Mucosa of stomach (tissue), 1 donor: ENCODE data around the gene MIOX.

Experiments used
- H3K27me3 ChIP-seq: one replicate; pipeline ENCODE4 v1.7.0; 2013; ENCODE audit warnings: mild to moderate bottlenecking, low read length; ENCODE audit not compliant: control insufficient read depth, insufficient read depth
- H3K36me3 ChIP-seq: one replicate; pipeline ENCODE4 v1.7.0; 2013; ENCODE audit warnings: low read length; ENCODE audit not compliant: control insufficient read depth, insufficient read depth
- H3K4me1 ChIP-seq: one replicate; pipeline ENCODE4 v1.7.0; 2013; ENCODE audit warnings: mild to moderate bottlenecking, low read length; ENCODE audit not compliant: control insufficient read depth, insufficient read depth
- H3K4me3 ChIP-seq: one replicate; pipeline ENCODE4 v1.7.0; 2013; ENCODE audit warnings: low read length
- H3K9ac ChIP-seq: one replicate; pipeline ENCODE4 v1.7.0; 2013; ENCODE audit warnings: mild to moderate bottlenecking, low read length, moderate library complexity
- H3K9me3 ChIP-seq: one replicate; pipeline ENCODE4 v1.7.0; 2013; ENCODE audit warnings: mild to moderate bottlenecking, low read length, moderate library complexity; ENCODE audit not compliant: control insufficient read depth
- donor health status: Pancreatic carcinoma.

Gene MIOX

DNA sequence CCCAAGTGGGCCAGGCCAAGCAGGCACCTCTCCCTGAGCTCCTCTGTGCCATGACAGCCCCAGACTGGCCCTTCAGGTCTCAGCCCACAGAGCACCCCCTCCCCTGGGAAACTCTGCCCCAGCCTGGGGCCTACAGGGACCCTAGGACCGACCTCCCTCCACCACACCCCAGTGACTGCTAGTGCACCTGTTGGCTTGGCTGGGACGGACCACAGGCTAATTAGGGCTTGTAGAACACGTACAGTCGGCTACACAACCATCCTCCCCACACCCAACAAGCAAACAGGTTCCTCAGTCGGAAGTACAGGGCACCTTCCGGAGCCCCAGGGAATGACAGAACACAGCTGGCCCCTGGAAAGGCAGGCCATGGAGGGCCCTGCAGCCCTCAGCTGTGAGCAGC, 16.2 kb upstream of the MIOX start:
- H3K4me3 ChIP-seq: peak overlapping the region; percentile 20
- H3K4me1 ChIP-seq: peaks cover 57% of the 10 kb centered on the region
- no peaks in the 10 kb centered on the region for H3K9me3 ChIP-seq
- peak overlapping the region; percentile 59 for H3K9ac ChIP-seq
- H3K27me3 ChIP-seq: no peaks in the 10 kb centered on the region
- peaks cover 8% of the 10 kb centered on the region for H3K36me3 ChIP-seq

- peak overlapping the region; percentile 59 for H3K9ac ChIP-seq
- peaks cover 59% of the 10 kb centered on the region for H3K4me1 ChIP-seq
- H3K9me3 ChIP-seq: no peaks in the 10 kb centered on the region
- no peaks in the 10 kb centered on the region for H3K27me3 ChIP-seq
- H3K4me3 ChIP-seq: peak overlapping the region; percentile 20
- H3K36me3 ChIP-seq: peaks cover 8% of the 10 kb centered on the region
Measured at GRCh38 chr22:50471197-50471847, 15.3 kb upstream of the MIOX start.

DNA sequence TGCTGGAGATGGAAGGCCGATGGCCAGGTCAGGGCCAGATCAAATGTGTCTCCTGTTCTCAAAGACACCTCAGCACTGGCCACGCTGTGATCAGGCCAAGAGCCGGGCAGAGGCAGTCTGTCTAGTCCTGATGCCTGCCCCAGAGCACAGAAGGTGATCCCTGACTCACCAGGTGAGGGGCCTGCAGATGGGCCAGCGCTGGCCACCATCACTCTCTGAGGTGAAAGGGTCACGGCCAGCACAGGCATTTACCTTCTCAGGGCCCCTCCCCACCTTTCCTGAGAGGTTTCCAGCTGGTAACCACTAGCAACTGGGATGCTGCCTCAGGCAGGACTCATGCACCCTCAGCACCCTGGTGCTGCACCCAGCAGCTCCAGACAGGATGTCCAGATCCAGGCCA, 14.7 kb upstream of the MIOX start:
- Histone ChIP-seq H3K9me3 (no peaks in the 10 kb centered on the region), H3K36me3 (peaks cover 4% of the 10 kb centered on the region), H3K27me3 (no peaks in the 10 kb centered on the region), H3K9ac (peak overlapping the region; percentile 59), H3K4me1 (peaks cover 59% of the 10 kb centered on the region), H3K4me3 (no peak overlapping the region)

DNA sequence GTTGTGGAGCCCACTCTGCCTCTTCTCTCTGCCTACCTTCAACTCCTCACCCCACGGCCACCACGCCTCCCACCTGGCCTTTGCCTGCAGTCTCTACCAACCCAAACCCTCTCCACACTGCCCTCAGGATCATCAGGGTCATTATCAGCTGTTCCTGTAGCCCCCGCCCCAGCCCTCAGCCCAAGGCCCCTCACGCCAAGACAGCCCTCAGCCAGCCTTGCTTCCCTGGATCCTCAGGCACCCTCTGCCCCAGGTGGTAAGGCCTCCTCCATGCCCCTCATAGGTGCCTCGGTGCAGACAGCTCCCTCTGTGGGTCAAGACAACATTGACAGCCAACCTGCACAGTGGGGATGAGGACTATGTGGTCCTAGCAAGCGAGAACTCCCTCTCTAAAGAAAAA, 13.6 kb upstream of the MIOX start:
- H3K9me3 ChIP-seq: no peaks in the 10 kb centered on the region
- peak overlapping the region; percentile 64 for H3K9ac ChIP-seq
- H3K4me1 ChIP-seq: peaks cover 59% of the 10 kb centered on the region
- H3K36me3 ChIP-seq: no peaks in the 10 kb centered on the region
- no peak overlapping the region for H3K4me3 ChIP-seq
- H3K27me3 ChIP-seq: no peaks in the 10 kb centered on the region

DNA sequence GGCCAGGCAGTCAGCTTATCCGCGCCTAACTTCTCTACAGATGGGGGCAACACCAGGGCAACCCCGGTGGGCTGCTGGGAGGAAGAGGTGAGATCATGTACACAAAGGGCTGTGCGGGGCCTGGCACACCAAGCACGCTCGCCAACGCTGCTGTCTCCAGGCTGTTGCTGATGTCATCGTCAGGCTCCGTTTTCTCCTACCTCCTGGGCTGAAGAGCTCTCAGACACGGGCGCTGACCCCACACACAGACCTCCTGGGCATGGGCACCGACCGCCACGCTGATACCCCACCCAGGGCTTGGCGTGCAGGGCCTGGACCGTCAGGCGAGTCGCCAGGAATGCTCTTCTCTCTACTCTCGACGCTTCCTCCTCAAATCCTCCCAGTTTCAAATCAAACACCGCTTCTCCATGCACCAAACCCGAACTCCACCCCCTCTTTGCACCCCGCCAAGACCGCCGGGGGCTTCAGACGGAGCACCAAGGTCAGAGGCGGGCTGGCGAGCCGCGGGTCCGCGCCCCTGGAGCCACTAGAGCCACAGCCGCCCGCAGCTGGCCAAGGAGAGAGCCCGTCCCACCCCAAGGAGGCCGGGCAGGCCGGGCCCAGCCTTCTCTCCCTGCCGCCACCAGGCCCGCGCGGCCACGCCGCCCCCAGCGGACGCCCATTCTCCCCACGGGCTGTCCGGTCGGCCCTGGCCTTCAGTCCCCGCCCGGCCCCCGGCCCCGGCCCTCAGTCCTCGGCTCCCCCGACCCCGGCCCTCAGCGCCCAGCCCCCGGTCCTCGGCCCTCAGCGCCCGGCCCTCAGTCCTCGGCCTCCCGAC, 12.6 kb upstream of the MIOX start:
- no peaks in the 10 kb centered on the region for H3K9me3 ChIP-seq
- H3K27me3 ChIP-seq: no peaks in the 10 kb centered on the region
- H3K36me3 ChIP-seq: no peaks in the 10 kb centered on the region
- H3K9ac ChIP-seq: peak overlapping the region; percentile 64
- H3K4me1 ChIP-seq: peaks cover 56% of the 10 kb centered on the region
- peak overlapping the region; percentile 9 for H3K4me3 ChIP-seq

- no peaks in the 10 kb centered on the region for H3K36me3 ChIP-seq
- no peaks in the 10 kb centered on the region for H3K9me3 ChIP-seq
- peaks cover 3% of the 10 kb centered on the region for H3K27me3 ChIP-seq
- peak within 1 kb of the TSS; percentile 83 for H3K9ac ChIP-seq
- peaks cover 47% of the 10 kb centered on the region for H3K4me1 ChIP-seq
- H3K4me3 ChIP-seq: peak within 1 kb of the TSS; percentile 46
Measured at GRCh38 chr22:50474710-50475651, 11.7 kb upstream of the MIOX start, which contains the start of gene SBF1. TSS of gene SBF1 (minus strand) at chr22:50475035. CDS start at chr22:50474840, 195 bp downstream.

GRCh38 chr22:50475652-50476002, 11.0 kb upstream of the MIOX start:
- H3K27me3 ChIP-seq: peaks cover 8% of the 10 kb centered on the region
- H3K36me3 ChIP-seq: no peaks in the 10 kb centered on the region
- peaks cover 40% of the 10 kb centered on the region for H3K4me1 ChIP-seq
- H3K9ac ChIP-seq: peak overlapping the region; percentile 83
- H3K4me3 ChIP-seq: peak overlapping the region; percentile 46
- H3K9me3 ChIP-seq: no peaks in the 10 kb centered on the region

DNA sequence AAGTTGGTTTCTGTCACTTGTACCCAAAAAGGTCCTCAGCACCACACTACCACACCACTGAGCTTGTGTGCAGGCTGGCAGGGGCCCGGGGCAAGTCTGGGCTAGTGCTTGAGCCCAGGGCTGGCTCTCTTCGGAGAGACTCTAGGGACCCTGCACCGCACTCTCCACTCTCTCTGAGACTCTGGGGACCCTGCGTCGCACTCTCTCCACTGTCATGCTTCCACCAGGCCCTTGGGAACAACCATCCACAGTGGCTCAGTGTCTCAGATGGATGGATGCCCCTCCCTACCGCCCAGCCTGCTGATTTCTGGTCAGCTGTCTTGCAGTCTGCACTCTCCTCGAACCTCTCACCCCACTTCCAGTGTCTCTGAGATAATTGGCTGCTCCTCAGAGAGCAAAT, 9.8 kb upstream of the MIOX start:
- peaks cover 18% of the 10 kb centered on the region for H3K27me3 ChIP-seq
- H3K4me3 ChIP-seq: no peak overlapping the region
- no peak overlapping the region for H3K9ac ChIP-seq
- H3K9me3 ChIP-seq: no peaks in the 10 kb centered on the region
- H3K4me1 ChIP-seq: peaks cover 29% of the 10 kb centered on the region
- no peaks in the 10 kb centered on the region for H3K36me3 ChIP-seq

DNA sequence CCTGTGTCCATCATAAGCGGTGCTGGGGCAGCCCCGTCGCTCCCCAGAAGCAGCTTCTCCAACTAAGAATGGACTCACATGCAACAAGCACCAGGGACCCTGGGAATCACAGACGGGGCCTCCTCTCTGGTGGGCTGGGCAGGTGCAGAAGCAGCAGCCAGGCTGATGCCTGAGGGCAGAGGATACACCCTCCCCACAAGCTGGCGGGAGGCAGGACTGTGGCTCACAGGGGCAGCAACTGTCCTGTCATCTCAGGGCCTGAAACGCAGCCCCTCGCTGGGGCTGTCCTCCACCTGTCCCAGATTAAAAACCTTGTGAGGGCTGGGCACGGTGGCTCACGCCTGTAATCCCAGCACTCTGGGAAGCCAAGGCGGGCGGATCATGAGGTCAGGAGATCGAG, 8.7 kb upstream of the MIOX start:
- Histone ChIP-seq H3K4me1 (peaks cover 23% of the 10 kb centered on the region), H3K27me3 (peaks cover 27% of the 10 kb centered on the region), H3K9me3 (no peaks in the 10 kb centered on the region), H3K4me3 (no peak overlapping the region), H3K9ac (no peak overlapping the region), H3K36me3 (no peaks in the 10 kb centered on the region)

DNA sequence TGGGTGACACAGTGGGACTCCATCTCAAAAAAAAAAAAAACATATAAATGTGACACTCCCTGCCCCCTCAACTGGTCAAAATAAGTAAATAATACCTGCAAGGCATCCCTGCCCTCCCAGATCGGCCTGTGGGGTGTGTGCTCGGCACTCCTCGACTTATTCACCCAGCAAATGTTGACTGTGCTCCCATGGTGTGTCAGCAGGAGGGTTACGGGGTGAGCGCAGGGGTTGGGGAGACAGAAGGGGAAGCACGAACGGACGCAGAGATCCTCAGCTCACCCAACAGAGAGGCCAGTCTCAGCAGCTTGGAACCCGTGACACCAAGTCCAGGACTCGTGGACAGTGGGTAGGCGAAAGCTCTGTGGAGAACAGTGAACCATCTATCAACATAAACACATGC, 6.9 kb upstream of the MIOX start:
- Histone ChIP-seq H3K4me3 (no peak overlapping the region), H3K36me3 (no peaks in the 10 kb centered on the region), H3K27me3 (peaks cover 29% of the 10 kb centered on the region), H3K9me3 (no peaks in the 10 kb centered on the region), H3K4me1 (peaks cover 27% of the 10 kb centered on the region), H3K9ac (no peak overlapping the region)

- Histone ChIP-seq H3K36me3 (no peaks in the 10 kb centered on the region), H3K4me1 (peaks cover 28% of the 10 kb centered on the region), H3K9me3 (no peaks in the 10 kb centered on the region), H3K9ac (peak overlapping the region; percentile 34), H3K27me3 (peaks cover 29% of the 10 kb centered on the region), H3K4me3 (no peak overlapping the region)
Measured at GRCh38 chr22:50481045-50481439, 5.6 kb upstream of the MIOX start.
